LHCN-M2 (cell line): ENCODE data around the gene DPYD. TPM values are rescaled to one million over a fixed set of nuclear protein-coding genes. Genes with fewer than 3 reads are reported as not detected.
A peak's percentile ranks its signal among the peaks of the same experiment; 100 is the strongest.
"Not testable (repeated sequence)": the region's sequence is repeated elsewhere in the genome, so short reads cannot be mapped to it uniquely, and the experiment has no call there.

Experiments used
- DNase-seq: peaks from one replicate; pipeline ENCODE4 v3.0.0-alpha.2; 2012; ENCODE audit warnings: low read depth
- total RNA-seq: library from RNA; depleted of rRNA; stranded (reverse); fragments of >200 nt; gene quantifications from 2 replicates; pipeline ENCODE4 v1.2.3, GENCODE V29; 2014

The DPYD gene
- total RNA-seq, 1 experiment from 2014 or later, result 39.9 TPM

DNA sequence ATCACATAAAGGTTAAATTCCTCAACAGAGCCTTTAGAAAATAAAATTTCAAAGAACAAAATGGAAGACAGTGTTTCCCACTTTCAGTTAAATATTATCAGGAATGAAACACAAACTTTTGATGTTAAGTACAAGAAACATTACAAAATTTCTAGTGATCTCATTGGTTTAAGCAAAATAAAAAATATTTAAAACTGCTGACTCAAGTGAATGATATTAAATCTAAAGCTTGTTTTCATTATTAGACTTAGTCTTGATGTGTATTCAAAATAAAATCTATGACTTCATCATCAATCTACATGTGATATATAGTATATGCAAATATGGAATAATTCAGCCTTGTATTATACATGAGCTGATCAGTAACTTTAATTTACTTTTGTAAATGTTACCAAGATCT, 614.3 kb downstream of the DPYD start:
- DNase-seq, result no peak

DNA sequence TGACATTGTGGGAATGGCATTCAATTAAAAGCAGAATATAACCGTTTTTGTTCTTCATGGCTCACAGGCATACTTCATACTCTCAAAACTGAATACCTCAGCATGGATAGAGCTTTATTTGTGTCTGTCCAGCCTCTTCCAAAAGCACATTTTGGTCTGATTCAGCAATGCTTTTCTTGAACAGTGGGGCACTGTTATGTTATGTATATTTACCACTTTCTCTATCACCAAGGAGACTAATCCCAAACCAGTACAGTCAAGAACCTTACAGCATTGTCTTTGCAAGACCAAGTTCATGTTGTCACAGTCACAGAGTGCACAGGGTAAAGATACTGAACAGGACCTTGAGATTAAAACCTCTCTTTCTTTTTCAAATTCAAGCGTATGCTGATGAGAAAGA, 616.5 kb downstream of the DPYD start:
- DNase-seq, result peak; percentile 21

DNA sequence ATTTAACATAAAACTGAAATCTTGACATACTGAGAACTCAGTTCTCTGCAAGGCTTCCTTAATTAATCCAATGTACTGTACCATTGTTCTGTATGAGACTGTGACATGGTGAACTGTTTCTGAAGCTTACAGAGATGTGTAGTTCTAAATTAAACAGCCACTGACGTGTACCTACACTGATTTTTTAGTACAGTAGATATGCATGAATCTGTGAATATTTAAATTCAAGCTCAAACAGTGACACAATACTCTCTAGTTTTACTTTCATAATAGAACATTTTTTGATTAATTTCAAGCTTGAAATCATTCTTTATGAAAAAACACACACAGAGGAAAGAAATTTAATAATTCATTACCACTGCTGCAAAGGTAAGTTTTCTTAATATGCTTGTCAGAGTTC, 621.9 kb downstream of the DPYD start:
- DNase-seq, result no peak

DNA sequence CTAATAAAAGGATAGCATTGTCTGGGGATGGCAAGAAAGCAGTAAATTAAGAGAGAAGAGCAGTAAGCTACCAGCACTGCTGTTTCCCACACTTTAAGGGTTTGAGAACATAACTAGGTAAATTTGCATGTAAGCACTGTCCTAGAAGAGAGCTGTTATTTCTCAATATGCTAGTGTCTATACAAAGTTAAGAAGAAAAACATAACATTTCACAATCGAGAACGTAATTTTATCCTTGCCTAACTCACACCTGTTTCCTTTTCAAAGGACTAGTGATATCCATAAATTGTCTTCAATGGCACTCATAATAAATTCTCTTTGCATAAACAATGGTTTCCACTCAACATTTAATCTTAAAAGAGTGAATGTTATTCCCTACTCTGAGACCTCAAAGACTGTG, 623.2 kb downstream of the DPYD start:
- peak; percentile 45 for DNase-seq

DNA sequence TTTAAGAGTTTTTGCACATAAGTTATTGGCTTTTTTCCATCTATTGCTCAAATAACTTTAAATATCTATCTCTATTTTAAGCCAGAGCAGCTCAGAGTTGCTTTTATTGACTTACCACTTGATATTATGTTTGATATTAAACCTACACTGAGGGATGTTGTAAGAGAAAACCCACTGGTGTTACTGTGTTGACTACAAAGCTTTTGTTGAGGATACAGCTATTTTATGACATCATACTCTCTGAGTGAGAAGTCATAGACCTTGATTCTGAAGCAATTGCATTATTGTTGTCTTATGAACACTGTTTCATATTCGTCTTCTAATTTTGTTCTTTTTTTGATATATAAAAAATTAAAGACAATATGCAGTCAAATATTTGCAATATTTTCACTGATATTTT, 638.9 kb downstream of the DPYD start:
- DNase-seq, result no peak

DNA sequence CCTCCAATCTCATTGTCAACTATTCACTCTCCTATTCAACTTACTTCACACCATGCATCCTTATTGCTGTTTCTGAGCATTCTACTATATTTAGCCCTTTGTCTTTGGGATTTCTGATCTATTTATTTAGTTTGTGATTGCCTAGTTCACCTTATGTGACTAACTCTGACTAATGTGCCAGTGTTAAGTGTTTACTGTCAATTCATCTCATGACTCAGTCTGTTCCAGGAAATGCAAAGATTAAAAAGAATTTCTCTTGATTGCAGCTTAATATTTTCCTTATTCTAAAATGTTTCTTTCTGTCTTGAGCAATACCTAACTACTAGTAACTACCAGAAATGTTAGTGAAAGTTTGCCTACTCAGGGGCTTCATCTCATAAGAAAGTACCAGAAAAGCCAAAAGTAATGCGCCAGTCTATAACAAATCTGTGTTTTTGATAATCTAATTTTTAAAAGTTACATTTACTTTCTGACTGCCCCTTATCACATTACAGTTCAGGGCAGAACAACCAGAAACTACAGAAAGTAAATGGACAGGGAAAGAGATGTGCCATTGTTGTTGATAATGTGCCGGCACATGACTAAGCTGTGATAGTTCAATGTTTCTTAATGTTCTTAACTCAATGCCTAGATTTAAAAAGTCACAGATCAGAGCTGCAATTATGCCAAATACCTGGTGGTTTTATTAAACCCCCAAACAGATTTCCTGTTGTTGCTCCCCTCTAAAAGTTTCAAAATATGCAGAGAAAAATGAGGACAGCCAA, 642.8 kb downstream of the DPYD start:
- DNase-seq, result peak; percentile 89

DNA sequence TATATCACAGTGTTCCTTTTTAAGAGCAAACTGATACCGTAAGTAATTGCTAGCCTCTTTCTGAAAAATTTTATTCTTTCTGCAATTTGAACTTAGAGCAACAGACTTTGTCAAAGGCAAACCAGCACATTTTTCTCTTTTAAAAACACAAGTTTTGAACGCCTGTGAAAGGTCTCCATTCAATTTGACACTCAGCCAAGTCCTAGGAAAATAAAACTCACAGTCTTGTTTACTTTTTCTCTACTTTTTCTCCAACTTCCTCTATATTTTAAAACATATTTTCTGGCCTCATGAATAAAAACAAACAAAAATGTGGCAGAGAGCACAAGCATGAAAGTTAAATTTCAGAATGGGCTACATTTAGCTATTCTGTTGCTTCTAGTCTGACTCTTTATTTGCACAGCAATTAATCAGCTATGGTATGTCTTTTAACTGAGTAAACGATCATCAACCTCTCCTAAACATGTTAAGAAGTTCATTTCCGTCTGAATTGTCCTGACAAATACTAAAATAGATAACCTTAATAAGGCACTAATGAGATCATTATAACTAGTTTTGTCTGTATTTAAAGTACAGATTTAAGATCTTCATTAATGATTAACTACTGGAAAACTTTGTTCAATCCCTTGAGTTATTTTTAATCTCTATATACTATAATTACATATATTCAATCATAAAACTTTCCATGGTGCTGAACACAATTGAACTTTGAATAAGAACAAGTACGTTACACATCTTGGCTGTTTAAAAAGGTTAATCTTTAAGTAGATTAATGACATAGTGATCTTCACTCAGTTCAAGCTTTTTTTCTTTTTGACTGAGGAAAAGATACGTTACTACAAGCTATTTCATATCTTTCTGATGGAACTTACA, 648.7 kb downstream of the DPYD start:
- DNase-seq, result no peak

DNA sequence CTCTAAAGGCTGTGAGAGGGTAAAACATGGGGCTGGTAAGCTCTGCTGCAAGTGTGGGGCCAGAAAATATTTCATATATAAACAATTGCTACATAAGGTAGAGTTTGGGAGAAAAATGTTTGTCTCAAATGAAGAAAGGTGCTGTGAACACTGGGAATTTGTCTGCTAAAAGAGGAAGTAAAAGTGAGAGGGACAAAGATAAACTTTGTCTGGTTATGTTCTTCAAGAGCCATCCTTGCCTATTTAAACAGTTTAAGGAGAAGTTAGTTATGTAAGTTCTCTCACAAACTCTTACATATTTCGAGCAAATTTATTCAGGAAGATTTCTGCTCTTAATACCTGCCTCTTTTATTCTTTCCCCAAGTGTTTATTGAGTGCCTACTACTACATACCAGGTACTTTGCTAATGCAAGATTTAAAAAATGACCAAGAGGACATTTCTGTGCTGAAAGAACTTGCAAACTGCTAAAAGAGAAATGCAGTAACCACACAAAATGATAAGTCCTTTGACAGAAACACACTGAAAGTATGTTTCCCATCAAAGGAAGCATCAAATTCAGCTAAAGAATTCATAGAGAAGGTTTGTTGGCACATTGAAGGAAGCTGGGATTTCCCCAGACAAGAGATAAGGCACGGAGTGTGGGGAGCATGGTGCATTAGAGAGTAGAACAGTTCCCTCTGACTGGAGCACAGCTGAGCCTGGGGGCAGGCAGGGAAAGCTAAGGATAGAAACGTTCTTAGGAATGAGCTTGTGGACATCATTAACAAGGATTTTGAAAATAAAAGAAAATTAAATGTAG, 650.1 kb downstream of the DPYD start:
- DNase-seq, result no peak

DNA sequence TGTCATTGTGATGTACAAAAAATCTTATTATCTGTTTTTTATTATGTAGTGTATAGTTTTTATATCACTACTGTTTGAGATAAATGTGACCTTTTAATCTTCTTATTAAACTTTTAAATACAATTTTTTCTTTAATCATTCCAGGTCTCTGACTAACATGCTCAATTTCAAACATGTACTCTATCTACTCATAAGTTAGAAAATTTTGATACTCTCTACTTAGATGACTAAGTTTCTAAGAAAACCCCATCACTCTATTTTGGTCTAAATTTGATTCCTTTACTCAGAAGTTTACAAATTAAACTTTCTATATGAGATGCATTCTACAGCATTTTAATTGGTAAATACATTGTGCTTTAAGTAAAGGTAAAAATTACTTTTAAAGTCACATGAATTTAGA, 655.2 kb downstream of the DPYD start:
- no peak for DNase-seq

DNA sequence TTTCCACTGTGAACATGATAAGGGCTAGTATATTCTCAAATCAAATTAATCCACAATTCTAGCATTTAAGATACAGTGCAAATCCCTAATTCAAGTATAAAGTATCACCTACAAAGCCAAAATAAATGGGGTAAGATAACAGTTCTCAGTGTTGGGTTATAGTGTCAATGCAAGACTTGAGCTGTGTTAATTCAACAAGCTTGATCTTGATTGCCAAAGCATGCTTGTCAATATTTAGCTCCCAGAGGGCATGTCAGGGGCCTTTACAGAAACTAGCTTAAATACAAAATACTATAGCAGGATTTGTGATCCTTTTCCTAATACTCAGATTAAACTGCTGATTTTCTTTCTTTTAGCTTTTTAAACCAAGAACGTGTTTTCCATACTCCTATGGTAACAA, 658.0 kb downstream of the DPYD start:
- no peak for DNase-seq

DNA sequence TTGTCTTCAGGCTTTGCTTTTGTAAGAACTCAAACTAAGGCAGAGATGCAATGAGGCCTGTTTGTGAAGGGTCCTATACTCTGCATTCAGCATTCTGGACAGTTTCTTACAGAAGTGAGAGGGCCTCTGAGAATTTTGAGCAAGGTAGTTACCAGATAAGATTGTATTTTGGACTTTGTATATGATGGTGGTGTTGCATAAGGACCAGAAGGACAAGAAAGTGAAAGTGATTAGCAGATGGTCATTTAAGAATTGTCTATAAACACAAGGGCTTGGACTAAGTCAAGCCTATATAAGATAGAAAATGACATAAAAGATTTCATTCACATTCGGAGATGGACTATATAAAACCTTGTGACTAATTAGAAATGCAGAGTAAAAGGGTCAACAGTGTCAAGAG, 662.2 kb downstream of the DPYD start:
- DNase-seq, result no peak

DNA sequence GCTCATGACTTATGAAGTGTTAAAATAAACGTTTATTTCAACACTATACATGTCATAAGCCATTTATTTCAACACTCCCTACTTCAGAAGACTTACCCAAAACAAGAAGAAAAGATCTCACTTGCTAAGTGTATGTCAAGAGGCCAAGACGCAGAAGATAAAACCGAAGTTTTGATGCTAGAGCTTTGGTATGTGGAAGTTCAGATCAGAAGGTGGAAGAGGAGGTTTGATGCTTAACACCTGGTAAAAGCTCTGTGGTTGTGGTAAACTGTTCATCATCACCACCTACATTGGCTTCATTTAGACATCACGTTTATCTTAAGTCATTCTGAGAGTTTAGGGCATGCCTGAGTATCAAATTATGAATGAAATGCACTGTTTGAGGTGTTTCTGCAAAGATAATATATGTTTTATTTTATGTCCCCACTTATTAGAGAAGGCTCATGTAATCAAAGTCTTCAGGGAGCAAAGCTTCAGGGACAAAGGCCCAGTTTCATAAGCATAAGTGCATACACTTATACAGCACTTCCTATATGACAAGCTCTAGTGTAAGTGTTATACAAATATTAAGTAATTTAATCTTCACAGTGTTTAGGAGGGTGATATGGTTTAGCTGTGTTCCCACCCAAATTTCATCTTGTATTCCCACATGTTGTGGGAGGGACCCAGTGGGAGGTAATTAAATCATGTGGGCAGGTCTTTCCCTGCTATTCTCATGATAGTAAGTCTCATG, 665.9 kb downstream of the DPYD start:
- no peak for DNase-seq

DNA sequence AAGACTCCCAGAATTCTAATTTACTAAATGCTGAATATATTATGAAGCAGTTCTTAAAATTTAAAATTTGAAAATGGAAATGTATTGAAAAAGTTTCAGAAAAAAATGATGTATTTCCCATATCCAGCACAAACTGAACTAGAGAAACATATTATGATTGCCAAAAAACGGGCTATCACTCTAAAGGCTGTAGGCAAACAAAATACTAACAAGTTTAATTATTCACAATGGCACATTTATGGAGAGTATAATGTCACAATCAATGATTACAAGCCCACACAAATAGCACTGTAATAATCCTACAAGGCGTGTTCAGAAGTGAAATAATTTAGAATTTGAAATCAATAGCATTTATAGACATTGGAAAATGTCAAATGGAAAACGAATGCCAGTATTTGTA, 667.9 kb downstream of the DPYD start:
- DNase-seq, result no peak

DNA sequence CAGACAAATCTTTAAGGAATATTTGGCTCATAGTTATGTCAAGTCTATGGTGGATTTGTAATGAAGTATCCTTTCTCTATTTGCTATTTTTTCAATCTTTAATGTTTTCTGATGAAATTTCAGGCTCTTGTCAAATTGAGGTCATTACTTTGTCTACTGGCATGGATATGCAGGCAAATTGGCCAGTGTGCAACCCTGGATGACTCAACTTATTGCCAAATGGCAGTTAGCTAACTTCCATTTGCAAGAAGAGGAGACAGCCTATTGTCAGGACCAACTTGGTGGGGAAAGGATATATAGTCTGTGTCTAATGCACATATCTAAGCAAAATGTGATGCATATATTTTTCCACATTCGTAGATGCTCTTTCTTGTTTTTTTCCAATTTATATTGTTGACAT, 668.8 kb downstream of the DPYD start:
- peak; percentile 74 for DNase-seq

DNA sequence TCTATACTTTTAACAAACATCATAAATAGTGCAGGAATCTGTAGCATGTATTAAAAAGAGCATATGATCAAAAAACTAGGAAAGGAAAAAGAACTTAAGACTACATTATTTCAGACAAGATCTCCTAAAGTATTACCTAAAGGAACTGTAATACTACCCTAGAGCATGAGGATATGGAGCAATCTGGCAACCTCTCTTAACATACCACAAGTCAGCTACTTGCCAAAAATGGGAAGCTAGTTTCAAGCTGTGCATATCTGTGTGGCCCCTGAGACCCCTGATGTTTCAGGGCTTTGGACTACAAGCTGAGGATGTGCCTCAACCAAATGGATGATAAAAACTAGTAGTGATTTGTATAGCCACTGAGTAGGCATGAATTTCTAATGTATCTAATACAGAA, 673.6 kb downstream of the DPYD start:
- DNase-seq, result peak; percentile 13

DNA sequence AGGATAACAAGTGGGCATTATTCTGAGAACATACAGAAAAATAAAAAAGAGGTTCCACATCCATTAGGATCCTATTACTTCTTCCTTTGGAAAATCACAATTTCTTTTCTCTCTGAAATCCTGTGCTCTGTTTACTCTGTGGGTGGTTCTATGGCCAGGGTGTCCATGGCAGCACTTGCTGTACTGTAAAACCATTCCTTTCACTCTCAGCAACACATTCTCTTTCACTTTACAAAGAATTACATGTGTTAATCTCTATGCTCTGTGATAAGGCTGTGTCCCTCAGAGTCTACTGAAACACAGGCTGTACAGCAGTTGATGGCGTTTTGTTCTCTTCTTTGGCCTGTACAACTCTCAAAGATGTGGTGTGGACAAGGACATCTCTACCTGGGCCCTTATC, 675.2 kb downstream of the DPYD start:
- DNase-seq, result no peak

DNA sequence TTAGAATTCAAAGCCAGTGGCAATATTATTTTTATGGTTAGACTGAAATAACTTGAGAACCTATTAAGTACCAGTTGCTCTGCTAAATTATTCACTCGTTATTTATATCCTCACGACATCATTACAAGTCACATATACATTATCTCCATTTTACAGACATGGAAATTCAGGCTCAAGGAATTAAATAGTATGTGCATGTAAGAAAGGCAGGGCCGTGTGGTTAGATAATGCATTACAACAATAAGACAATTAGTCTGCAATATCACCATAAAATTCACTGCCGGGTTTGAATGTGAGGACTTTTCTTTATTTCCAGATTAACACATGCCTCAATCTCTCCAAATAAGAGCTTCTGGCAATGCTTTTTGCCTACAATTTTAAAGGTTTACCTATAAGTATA, 675.8 kb downstream of the DPYD start:
- no peak for DNase-seq

DNA sequence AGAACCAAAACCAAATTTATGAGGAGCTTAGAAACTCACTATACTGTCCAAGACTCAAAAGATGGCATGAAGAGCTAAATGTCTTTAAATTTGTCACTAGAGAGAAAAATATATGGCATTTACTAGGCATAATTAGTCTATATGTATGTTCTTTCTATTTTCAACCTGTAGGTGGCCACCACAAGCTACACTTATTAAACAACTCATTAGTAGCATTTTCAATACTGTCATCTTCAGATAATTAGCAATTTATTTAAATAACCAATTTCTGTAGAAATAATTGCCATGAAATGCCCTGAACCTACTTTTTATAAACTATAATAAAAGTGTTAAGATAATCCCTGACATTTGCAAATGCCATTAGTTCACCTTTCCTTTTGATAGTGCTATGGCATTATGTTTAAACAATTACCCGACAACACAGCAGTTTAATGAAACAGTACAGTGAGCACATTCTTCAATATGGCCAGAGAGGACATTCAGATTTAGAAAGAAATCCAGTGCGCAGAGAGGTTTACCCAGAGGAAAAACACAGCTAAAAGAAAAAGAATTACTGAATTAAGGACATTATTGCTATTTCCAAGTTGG, 676.8 kb downstream of the DPYD start:
- DNase-seq, result peak; percentile 4

DNA sequence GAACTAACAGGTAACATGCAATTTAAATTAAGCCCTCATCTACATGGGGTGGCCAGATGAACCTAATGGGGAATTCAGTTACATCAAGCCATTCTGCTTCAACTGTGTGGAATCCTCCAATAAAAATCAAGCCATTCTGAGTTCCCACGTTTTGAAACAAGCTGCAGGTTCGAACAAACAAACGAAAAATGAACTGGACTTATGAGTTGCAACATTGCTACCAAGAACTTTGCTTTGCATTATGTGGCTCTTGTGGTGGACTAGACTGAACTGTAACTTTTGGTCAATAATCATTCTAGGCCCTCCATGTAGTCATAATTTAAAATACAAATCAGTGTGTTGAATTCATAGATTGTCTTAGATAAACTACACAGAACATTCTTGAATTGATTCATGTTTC, 682.0 kb downstream of the DPYD start:
- no peak for DNase-seq

DNA sequence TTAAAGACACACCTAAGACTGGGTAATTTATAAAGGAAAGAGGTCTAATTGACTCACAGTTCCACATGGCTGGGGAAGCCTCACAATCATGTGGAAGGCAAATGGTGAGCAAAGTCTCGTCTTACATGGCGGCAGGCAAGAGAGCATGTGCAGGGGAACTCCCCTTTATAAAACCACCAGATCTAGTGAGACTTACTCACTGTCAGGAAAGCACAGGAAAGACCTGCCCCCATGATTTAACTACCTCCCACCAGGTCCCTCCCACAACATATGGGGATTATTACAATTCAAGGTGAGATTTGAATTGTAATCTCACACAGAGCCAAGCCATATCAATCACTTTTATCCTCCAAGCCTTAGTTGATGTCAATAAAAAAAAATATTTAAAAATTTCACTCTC, 689.5 kb downstream of the DPYD start:
- DNase-seq, result not testable (repeated sequence)

DNA sequence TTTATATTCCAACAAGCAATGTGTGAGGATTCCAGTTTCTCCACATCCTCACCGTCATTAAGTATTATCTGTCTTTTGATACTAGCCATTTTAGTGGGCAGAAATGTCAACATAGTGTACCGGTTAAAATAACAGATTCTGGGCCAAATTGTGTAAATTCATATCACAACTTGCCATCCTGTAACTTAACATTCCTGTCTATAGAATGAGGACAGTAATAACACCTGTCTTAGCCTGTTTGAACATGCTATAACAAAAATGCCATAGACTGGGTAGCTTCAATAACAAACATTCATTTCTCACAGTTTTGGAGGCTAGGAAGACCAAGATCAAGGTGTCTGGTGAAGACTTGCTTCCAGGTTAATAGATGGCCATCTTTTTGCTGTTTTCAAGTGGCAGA, 708.2 kb downstream of the DPYD start:
- no peak for DNase-seq
